WTC11 (cell line): ENCODE measurements around the gene TRA2A. TPM values are rescaled to one million over a fixed set of nuclear protein-coding genes. Genes with fewer than 3 reads are reported as not detected.
A peak's percentile ranks its signal among the peaks of the same experiment; 100 is the strongest.

ENCODE experiments used
- CBFB ChIP-seq: sonication (generic); formaldehyde crosslinking; IDR thresholded peaks from 2 replicates; pipeline ENCODE4 v1.8.1; 2022; ENCODE audit warnings: mild to moderate bottlenecking, low read depth, missing genetic modification reagents
- CTCF ChIP-seq: fragments of 200-600 bp; IDR thresholded peaks from 2 replicates; pipeline ENCODE4 v1.8.0; 2022; ENCODE audit warnings: antibody characterized with exemption
- E2F1 ChIP-seq: sonication (generic); formaldehyde crosslinking; IDR thresholded peaks from 2 replicates; pipeline ENCODE4 v1.8.0; 2022; ENCODE audit warnings: mild to moderate bottlenecking, missing genetic modification reagents
- E2F4 ChIP-seq: sonication (generic); formaldehyde crosslinking; IDR thresholded peaks from 2 replicates; pipeline ENCODE4 v1.8.1; 2022; ENCODE audit warnings: low read depth, mild to moderate bottlenecking, moderate library complexity, missing genetic modification reagents, borderline replicate concordance
- FOXK1 ChIP-seq: sonication (generic); formaldehyde crosslinking; IDR thresholded peaks from 2 replicates; pipeline ENCODE4 v1.8.0; 2022; ENCODE audit warnings: mild to moderate bottlenecking, moderate library complexity, missing genetic modification reagents
- HMGA2 ChIP-seq: fragments of 250-450 bp; sonication (Bioruptor Pico); IDR thresholded peaks from 2 replicates; pipeline ENCODE4 v1.4.0; 2021; ENCODE audit warnings: mild to moderate bottlenecking, moderate library complexity
- MLX ChIP-seq: sonication (generic); formaldehyde crosslinking; IDR thresholded peaks from 2 replicates; pipeline ENCODE4 v1.8.1; 2023; ENCODE audit warnings: mild to moderate bottlenecking, missing genetic modification reagents, moderate library complexity
- NFE2L1 ChIP-seq: sonication (generic); formaldehyde crosslinking; IDR thresholded peaks from 2 replicates; pipeline ENCODE4 v1.8.1; 2023; ENCODE audit warnings: missing genetic modification reagents
- OVOL2 ChIP-seq: fragments of 250-450 bp; sonication (Bioruptor Pico); IDR thresholded peaks from 2 replicates; pipeline ENCODE4 v1.9.0; 2021; ENCODE audit warnings: mild to moderate bottlenecking, borderline replicate concordance
- PREB ChIP-seq: sonication (generic); formaldehyde crosslinking; IDR thresholded peaks from 2 replicates; pipeline ENCODE4 v1.8.1; 2022; ENCODE audit warnings: mild to moderate bottlenecking, missing genetic modification reagents, moderate library complexity, borderline replicate concordance
- RELA ChIP-seq: sonication (generic); formaldehyde crosslinking; IDR thresholded peaks from 2 replicates; pipeline ENCODE4 v1.8.1; 2022; ENCODE audit warnings: missing genetic modification reagents, mild to moderate bottlenecking, borderline replicate concordance
- SMAD3 ChIP-seq: sonication (generic); formaldehyde crosslinking; IDR thresholded peaks from 2 replicates; pipeline ENCODE4 v1.8.0; 2022; ENCODE audit warnings: missing genetic modification reagents, mild to moderate bottlenecking, borderline replicate concordance
- STAT6 ChIP-seq: sonication (generic); formaldehyde crosslinking; conservative IDR thresholded peaks from 2 replicates; pipeline ENCODE4 v1.8.1; 2023; ENCODE audit warnings: mild to moderate bottlenecking, low read depth, missing genetic modification reagents, moderate library complexity
- TEAD4 ChIP-seq: sonication (generic); formaldehyde crosslinking; IDR thresholded peaks from 2 replicates; pipeline ENCODE4 v1.8.0; 2022; ENCODE audit warnings: mild to moderate bottlenecking, missing genetic modification reagents
- USF2 ChIP-seq: sonication (generic); formaldehyde crosslinking; IDR thresholded peaks from 2 replicates; pipeline ENCODE4 v1.8.1; 2023; ENCODE audit warnings: mild to moderate bottlenecking, missing genetic modification reagents, moderate library complexity
- ZBTB21 ChIP-seq: sonication (generic); formaldehyde crosslinking; IDR thresholded peaks from 2 replicates; pipeline ENCODE4 v1.8.1; 2023; ENCODE audit warnings: mild to moderate bottlenecking, missing genetic modification reagents, borderline replicate concordance
- ZNF121 ChIP-seq: sonication (generic); formaldehyde crosslinking; IDR thresholded peaks from 2 replicates; pipeline ENCODE4 v1.8.0; 2023; ENCODE audit warnings: missing genetic modification reagents
- ZNF138 ChIP-seq: sonication (generic); formaldehyde crosslinking; conservative IDR thresholded peaks from 2 replicates; pipeline ENCODE4 v1.8.1; 2022; ENCODE audit warnings: mild to moderate bottlenecking, moderate library complexity, missing genetic modification reagents
- ZNF263 ChIP-seq: sonication (generic); formaldehyde crosslinking; IDR thresholded peaks from 2 replicates; pipeline ENCODE4 v1.8.1; 2022; ENCODE audit warnings: low read depth, mild to moderate bottlenecking, moderate library complexity, missing genetic modification reagents
- ZNF317 ChIP-seq: sonication (generic); formaldehyde crosslinking; IDR thresholded peaks from 2 replicates; pipeline ENCODE4 v1.8.1; 2023; ENCODE audit warnings: low read depth, mild to moderate bottlenecking, moderate library complexity, missing genetic modification reagents, borderline replicate concordance
- ZNF396 ChIP-seq: fragments of 250-450 bp; sonication (Bioruptor Pico); IDR thresholded peaks from 2 replicates; pipeline ENCODE4 v1.8.0; 2021; ENCODE audit warnings: mild to moderate bottlenecking, moderate library complexity, borderline replicate concordance
- ZNF416 ChIP-seq: fragments of 250-450 bp; sonication (Bioruptor Pico); IDR thresholded peaks from 2 replicates; pipeline ENCODE4 v1.9.0; 2021; ENCODE audit warnings: mild to moderate bottlenecking, inconsistent platforms
- total RNA-seq: library from RNA; stranded (reverse); gene quantifications from 3 replicates; pipeline ENCODE4 v1.2.3, GENCODE V29; 2021
- TF ChIP-seq, protein P1 (sequence below): fragments of 250-450 bp; sonication (Bioruptor Pico); IDR thresholded peaks from 2 replicates; pipeline ENCODE4 v1.9.0; 2021; ENCODE audit warnings: mild to moderate bottlenecking
- TF ChIP-seq, protein P2 (sequence below): sonication (generic); formaldehyde crosslinking; IDR thresholded peaks from 2 replicates; pipeline ENCODE4 v1.8.0; 2023; ENCODE audit warnings: missing genetic modification reagents, mild to moderate bottlenecking, borderline replicate concordance

Gene TRA2A
- total RNA-seq, 1 experiment from 2014 or later: 110 TPM

- TF ChIP-seq STAT6 (no peak), ZNF138 (CRISPR knock-in tag) (no peak), PREB (CRISPR knock-in tag) (no peak), SMAD3 (CRISPR knock-in tag) (no peak), HMGA2 (CRISPR knock-in tag) (no peak), NFE2L1 (CRISPR knock-in tag) (0 out of 2 replicates have a peak, but pooled peaks have one; percentile 21), TEAD4 (CRISPR knock-in tag) (no peak), E2F4 (no peak), ZNF396 (CRISPR knock-in tag) (no peak), E2F1 (no peak), FOXK1 (CRISPR knock-in tag) (peak; percentile 86), RELA (CRISPR knock-in tag) (no peak), ZNF416 (CRISPR knock-in tag) (no peak), USF2 (CRISPR knock-in tag) (peak; percentile 49; the same call in 1 of the 2 replicates), CBFB (CRISPR knock-in tag) (no peak), ZNF317 (CRISPR knock-in tag) (no peak), ZNF121 (no peak), OVOL2 (no peak), ZNF263 (CRISPR knock-in tag) (no peak), ZBTB21 (CRISPR knock-in tag) (no peak), MLX (no peak), CTCF (no peak)
- TF ChIP-seq, protein P1, sequence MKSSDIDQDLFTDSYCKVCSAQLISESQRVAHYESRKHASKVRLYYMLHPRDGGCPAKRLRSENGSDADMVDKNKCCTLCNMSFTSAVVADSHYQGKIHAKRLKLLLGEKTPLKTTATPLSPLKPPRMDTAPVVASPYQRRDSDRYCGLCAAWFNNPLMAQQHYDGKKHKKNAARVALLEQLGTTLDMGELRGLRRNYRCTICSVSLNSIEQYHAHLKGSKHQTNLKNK (CRISPR knock-in tag): no peak
- TF ChIP-seq, protein P2, sequence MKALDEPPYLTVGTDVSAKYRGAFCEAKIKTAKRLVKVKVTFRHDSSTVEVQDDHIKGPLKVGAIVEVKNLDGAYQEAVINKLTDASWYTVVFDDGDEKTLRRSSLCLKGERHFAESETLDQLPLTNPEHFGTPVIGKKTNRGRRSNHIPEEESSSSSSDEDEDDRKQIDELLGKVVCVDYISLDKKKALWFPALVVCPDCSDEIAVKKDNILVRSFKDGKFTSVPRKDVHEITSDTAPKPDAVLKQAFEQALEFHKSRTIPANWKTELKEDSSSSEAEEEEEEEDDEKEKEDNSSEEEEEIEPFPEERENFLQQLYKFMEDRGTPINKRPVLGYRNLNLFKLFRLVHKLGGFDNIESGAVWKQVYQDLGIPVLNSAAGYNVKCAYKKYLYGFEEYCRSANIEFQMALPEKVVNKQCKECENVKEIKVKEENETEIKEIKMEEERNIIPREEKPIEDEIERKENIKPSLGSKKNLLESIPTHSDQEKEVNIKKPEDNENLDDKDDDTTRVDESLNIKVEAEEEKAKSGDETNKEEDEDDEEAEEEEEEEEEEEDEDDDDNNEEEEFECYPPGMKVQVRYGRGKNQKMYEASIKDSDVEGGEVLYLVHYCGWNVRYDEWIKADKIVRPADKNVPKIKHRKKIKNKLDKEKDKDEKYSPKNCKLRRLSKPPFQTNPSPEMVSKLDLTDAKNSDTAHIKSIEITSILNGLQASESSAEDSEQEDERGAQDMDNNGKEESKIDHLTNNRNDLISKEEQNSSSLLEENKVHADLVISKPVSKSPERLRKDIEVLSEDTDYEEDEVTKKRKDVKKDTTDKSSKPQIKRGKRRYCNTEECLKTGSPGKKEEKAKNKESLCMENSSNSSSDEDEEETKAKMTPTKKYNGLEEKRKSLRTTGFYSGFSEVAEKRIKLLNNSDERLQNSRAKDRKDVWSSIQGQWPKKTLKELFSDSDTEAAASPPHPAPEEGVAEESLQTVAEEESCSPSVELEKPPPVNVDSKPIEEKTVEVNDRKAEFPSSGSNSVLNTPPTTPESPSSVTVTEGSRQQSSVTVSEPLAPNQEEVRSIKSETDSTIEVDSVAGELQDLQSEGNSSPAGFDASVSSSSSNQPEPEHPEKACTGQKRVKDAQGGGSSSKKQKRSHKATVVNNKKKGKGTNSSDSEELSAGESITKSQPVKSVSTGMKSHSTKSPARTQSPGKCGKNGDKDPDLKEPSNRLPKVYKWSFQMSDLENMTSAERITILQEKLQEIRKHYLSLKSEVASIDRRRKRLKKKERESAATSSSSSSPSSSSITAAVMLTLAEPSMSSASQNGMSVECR (CRISPR knock-in tag): peak; percentile 73; the same call in 1 of the 2 replicates
Measured at GRCh38 chr7:23531794-23532489, at the start of gene TRA2A (continued).
